Measurements from ENCODE around the gene FAM120A.

The FAM120A gene

DNA sequence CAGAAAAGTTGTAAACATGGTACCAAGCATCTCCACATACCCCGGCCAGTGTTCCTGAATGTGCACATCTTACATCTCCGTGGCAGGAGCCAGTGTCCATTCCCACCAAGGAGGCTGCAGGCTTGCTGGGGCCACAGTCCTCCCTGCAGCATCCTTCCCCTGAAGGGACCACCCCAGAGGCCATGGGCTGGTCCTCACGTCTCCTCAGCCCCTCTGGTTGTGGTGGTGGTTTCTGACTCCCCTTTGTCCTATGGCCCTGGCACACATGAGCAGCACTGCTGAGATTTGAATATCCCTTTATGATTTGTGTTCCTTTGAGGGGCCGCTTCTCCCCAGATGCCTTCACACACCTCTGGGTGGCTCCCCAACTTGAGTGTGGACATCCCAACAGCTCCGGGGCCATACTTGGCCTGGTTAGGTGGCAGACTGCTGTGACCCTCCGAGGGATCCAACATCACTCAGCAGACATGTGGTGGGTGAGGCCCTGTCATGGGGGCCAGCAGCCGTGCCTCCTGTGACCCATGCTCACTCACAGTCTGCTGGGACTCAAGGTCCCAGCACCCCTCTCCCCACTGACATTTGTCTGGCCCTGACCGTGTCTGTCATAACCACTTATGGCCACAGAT is 139.2 kb downstream of the FAM120A start:
- Histone ChIP-seq H3K4ac (ENCODE audit: low read length) (no peak overlapping the region), H2AK5ac (ENCODE audit: low read depth, low read length) (no peak overlapping the region), H3K14ac (ENCODE audit: low read length) (no peak overlapping the region), H4K91ac (ENCODE audit: low read depth, low read length, poor library complexity) (no peak overlapping the region), H3K18ac (ENCODE audit: low read length) (no peak overlapping the region), H3K27me3 (ENCODE audit: control insufficient read depth in 3 of 3, insufficient read depth in 3 of 3, low read depth in 1 of 3, low read length in 3 of 3) (no peaks in the 10 kb centered on the region), H3K23ac (ENCODE audit: low read depth, low read length, poor library complexity) (no peak overlapping the region), H3K4me3 (ENCODE audit: low read length in 2 of 2) (no peak overlapping the region), H2BK15ac (ENCODE audit: low read length) (no peak overlapping the region), H3K4me1 (ENCODE audit: control insufficient read depth in 2 of 2, insufficient read depth in 1 of 2, low read depth in 1 of 2, low read length in 2 of 2) (peaks cover 14 to 23% of the 10 kb centered on the region in 2 donors), H3K27ac (replicated peaks; ENCODE audit: low read length) (no peak overlapping the region), H3K4me2 (ENCODE audit: insufficient read depth, low read length, poor library complexity, severe bottlenecking) (no peak overlapping the region), H3K36me3 (replicated peaks in 1 of 2; ENCODE audit: control insufficient read depth in 2 of 2, insufficient read depth in 2 of 2, low read length in 2 of 2) (peaks cover 0 to 3% of the 10 kb centered on the region in 2 donors), H3K9me3 (replicated peaks in 1 of 2; ENCODE audit: control insufficient read depth in 2 of 2, insufficient read depth in 1 of 2, low read depth in 1 of 2, low read length in 2 of 2) (peaks cover 1 to 2% of the 10 kb centered on the region in 2 donors), H2BK120ac (ENCODE audit: low read depth, low read length) (no peak overlapping the region), H2BK12ac (ENCODE audit: low read length) (no peak overlapping the region), H3K9ac (ENCODE audit: low read depth, low read length, poor library complexity) (peak overlapping the region; percentile 38), H3K79me1 (ENCODE audit: low read depth, low read length) (peaks cover 13% of the 10 kb centered on the region), H2AFZ (ENCODE audit: low read length) (no peak overlapping the region), H2BK5ac (ENCODE audit: low read length) (no peak overlapping the region), H4K8ac (ENCODE audit: low read depth, low read length) (no peak overlapping the region)
- no CpG with 5 or more reads among the region's 8 CpGs for WGBS, 2 donors (ENCODE audit: extremely low coverage in 2 of 2, insufficient read length in 2 of 2, insufficient replicate concordance in 1 of 2)
- no peak for DNase-seq (ENCODE audit: low spot score)

DNA sequence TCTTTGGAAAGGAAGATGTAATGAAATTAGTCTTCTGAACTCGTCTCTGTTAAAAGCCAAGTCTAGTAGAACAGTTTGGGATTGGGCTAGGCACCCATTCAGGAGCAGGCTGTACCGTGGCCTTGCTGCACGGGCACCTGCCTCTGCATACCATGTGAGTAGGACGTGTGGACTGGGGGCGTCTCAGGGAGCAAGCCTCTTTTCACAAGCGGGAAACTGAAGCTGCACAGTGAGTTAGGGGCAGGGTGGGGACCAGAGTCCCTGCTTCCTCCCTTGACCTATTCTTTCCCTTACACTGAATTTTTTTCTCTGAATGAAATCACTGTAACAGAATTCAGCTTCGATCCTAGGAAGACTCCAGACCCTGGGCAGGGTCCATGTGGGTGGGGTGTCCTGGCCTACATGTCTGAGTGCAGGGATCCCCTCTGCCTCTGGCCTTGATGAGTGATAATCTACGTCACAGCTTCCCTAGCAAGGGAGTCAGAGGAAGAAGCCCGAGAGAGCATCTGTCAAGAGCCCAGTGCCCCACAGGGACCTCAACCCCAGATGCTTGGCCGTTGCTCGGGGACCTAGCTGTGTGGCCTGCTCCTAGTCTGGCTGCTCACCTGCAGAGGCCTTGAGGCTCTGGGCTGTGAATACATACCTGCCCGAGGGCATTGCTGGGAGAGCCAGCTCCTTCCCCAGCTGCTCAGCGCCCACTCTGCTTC is 140.0 kb downstream of the FAM120A start:
- peaks cover 0 to 3% of the 10 kb centered on the region in 2 donors for H3K36me3 ChIP-seq (replicated peaks in 1 of 2; ENCODE audit: control insufficient read depth in 2 of 2, insufficient read depth in 2 of 2, low read length in 2 of 2)
- H4K91ac ChIP-seq (ENCODE audit: low read depth, low read length, poor library complexity), result no peak overlapping the region
- no peak overlapping the region for H2BK5ac ChIP-seq (ENCODE audit: low read length)
- H3K9ac ChIP-seq (ENCODE audit: low read depth, low read length, poor library complexity), result no peak overlapping the region
- H2BK15ac ChIP-seq (ENCODE audit: low read length), result no peak overlapping the region
- peaks cover 13% of the 10 kb centered on the region for H3K79me1 ChIP-seq (ENCODE audit: low read depth, low read length)
- no peak overlapping the region for H3K4me3 ChIP-seq (ENCODE audit: low read length in 2 of 2)
- H3K18ac ChIP-seq (ENCODE audit: low read length), result no peak overlapping the region
- H3K23ac ChIP-seq (ENCODE audit: low read depth, low read length, poor library complexity), result no peak overlapping the region
- H3K4me2 ChIP-seq (ENCODE audit: insufficient read depth, low read length, poor library complexity, severe bottlenecking), result no peak overlapping the region
- no peak overlapping the region for H2AK5ac ChIP-seq (ENCODE audit: low read depth, low read length)
- DNase-seq (ENCODE audit: low spot score), result no peak
- no peak overlapping the region for H2AFZ ChIP-seq (ENCODE audit: low read length)
- H3K9me3 ChIP-seq (replicated peaks in 1 of 2; ENCODE audit: control insufficient read depth in 2 of 2, insufficient read depth in 1 of 2, low read depth in 1 of 2, low read length in 2 of 2), result peaks cover 0 to 2% of the 10 kb centered on the region in 2 donors
- no peak overlapping the region for H3K4ac ChIP-seq (ENCODE audit: low read length)
- H3K27ac ChIP-seq (replicated peaks; ENCODE audit: low read length), result no peak overlapping the region
- H3K14ac ChIP-seq (ENCODE audit: low read length), result no peak overlapping the region
- no peak overlapping the region for H2BK12ac ChIP-seq (ENCODE audit: low read length)
- no peaks in the 10 kb centered on the region for H3K27me3 ChIP-seq (ENCODE audit: control insufficient read depth in 3 of 3, insufficient read depth in 3 of 3, low read depth in 1 of 3, low read length in 3 of 3)
- H3K4me1 ChIP-seq (ENCODE audit: control insufficient read depth in 2 of 2, insufficient read depth in 1 of 2, low read depth in 1 of 2, low read length in 2 of 2), result peaks cover 14 to 23% of the 10 kb centered on the region in 2 donors
- no CpG with 5 or more reads among the region's 13 CpGs for WGBS, 2 donors (ENCODE audit: extremely low coverage in 2 of 2, insufficient read length in 2 of 2, insufficient replicate concordance in 1 of 2)
- H4K8ac ChIP-seq (ENCODE audit: low read depth, low read length), result no peak overlapping the region
- no peak overlapping the region for H2BK120ac ChIP-seq (ENCODE audit: low read depth, low read length)

DNA sequence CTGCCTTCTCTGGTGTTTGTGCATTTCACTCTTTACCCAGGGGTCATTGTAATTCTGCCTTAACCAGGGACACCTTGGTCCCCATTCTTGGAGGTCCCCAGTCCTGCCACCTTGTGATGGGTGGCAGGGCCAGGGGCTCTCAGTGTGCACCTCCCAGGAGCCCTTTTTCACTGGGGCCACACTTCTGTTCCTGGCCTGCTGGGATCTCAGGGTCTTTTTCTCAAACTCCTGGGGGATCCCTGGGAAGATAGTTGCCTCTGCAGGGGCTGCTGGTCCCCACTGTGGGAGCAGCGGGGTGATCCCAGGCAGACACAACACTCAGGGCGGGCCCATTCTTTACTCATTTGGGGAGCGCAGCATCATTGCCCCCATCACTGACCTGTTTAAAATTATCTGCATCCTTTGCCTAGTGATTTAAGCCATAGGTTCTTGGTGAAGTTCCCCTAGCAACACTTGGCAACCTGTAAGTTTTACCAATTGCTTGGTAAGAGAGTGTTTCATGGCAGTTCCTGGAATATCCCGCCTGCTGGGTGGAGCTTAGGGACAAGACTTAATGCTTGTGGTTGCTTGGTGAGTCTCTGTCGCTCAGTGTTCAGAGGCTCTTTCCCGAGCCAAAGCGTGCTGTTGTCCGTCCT is 140.6 kb downstream of the FAM120A start:
- Histone ChIP-seq H2BK5ac (ENCODE audit: low read length) (no peak overlapping the region), H3K79me1 (ENCODE audit: low read depth, low read length) (peaks cover 14% of the 10 kb centered on the region), H3K4ac (ENCODE audit: low read length) (no peak overlapping the region), H3K23ac (ENCODE audit: low read depth, low read length, poor library complexity) (no peak overlapping the region), H3K9me3 (replicated peaks in 1 of 2; ENCODE audit: control insufficient read depth in 2 of 2, insufficient read depth in 1 of 2, low read depth in 1 of 2, low read length in 2 of 2) (peaks cover 0 to 2% of the 10 kb centered on the region in 2 donors), H2BK15ac (ENCODE audit: low read length) (no peak overlapping the region), H3K9ac (ENCODE audit: low read depth, low read length, poor library complexity) (no peak overlapping the region), H4K8ac (ENCODE audit: low read depth, low read length) (no peak overlapping the region), H2BK120ac (ENCODE audit: low read depth, low read length) (no peak overlapping the region), H4K91ac (ENCODE audit: low read depth, low read length, poor library complexity) (no peak overlapping the region), H2BK12ac (ENCODE audit: low read length) (no peak overlapping the region), H2AFZ (ENCODE audit: low read length) (no peak overlapping the region), H3K36me3 (replicated peaks in 1 of 2; ENCODE audit: control insufficient read depth in 2 of 2, insufficient read depth in 2 of 2, low read length in 2 of 2) (peaks cover 0 to 3% of the 10 kb centered on the region in 2 donors), H3K27ac (replicated peaks; ENCODE audit: low read length) (no peak overlapping the region), H3K4me1 (ENCODE audit: control insufficient read depth in 2 of 2, insufficient read depth in 1 of 2, low read depth in 1 of 2, low read length in 2 of 2) (peaks cover 14 to 23% of the 10 kb centered on the region in 2 donors), H3K4me3 (ENCODE audit: low read length in 2 of 2) (no peak overlapping the region), H3K4me2 (ENCODE audit: insufficient read depth, low read length, poor library complexity, severe bottlenecking) (no peak overlapping the region), H3K18ac (ENCODE audit: low read length) (no peak overlapping the region), H3K27me3 (ENCODE audit: control insufficient read depth in 3 of 3, insufficient read depth in 3 of 3, low read depth in 1 of 3, low read length in 3 of 3) (no peaks in the 10 kb centered on the region), H2AK5ac (ENCODE audit: low read depth, low read length) (no peak overlapping the region), H3K14ac (ENCODE audit: low read length) (no peak overlapping the region)
- DNase-seq (ENCODE audit: low spot score), result no peak
- no CpG with 5 or more reads among the region's 8 CpGs for WGBS, 2 donors (ENCODE audit: extremely low coverage in 2 of 2, insufficient read length in 2 of 2, insufficient replicate concordance in 1 of 2)

DNA sequence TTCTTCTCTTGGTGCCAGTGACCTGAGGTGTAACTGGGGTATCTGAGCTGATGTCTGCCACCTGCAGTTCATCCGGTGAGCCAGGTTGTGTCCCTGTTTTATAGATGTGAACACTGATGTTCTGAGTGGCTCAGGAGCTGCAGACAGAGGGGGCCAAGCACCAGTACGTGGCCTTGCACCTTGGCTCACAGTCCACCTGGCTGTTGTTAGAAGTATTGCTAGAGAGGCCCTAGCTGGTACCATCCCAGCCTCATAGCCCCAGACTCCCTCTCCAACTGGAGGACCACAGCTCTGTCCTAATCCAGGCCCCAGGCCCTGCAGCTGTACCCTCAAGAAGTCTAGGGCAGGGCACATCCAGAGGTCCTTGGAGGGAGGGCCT is 141.1 kb downstream of the FAM120A start:
- Histone ChIP-seq H3K27ac (replicated peaks; ENCODE audit: low read length) (no peak overlapping the region), H4K8ac (ENCODE audit: low read depth, low read length) (no peak overlapping the region), H4K91ac (ENCODE audit: low read depth, low read length, poor library complexity) (no peak overlapping the region), H2BK15ac (ENCODE audit: low read length) (no peak overlapping the region), H3K9me3 (replicated peaks in 1 of 2; ENCODE audit: control insufficient read depth in 2 of 2, insufficient read depth in 1 of 2, low read depth in 1 of 2, low read length in 2 of 2) (peaks cover 0 to 2% of the 10 kb centered on the region in 2 donors), H3K36me3 (replicated peaks in 1 of 2; ENCODE audit: control insufficient read depth in 2 of 2, insufficient read depth in 2 of 2, low read length in 2 of 2) (peaks cover 0 to 3% of the 10 kb centered on the region in 2 donors), H2BK5ac (ENCODE audit: low read length) (no peak overlapping the region), H3K27me3 (ENCODE audit: control insufficient read depth in 3 of 3, insufficient read depth in 3 of 3, low read depth in 1 of 3, low read length in 3 of 3) (no peaks in the 10 kb centered on the region), H2AK5ac (ENCODE audit: low read depth, low read length) (no peak overlapping the region), H3K23ac (ENCODE audit: low read depth, low read length, poor library complexity) (no peak overlapping the region), H3K4me2 (ENCODE audit: insufficient read depth, low read length, poor library complexity, severe bottlenecking) (no peak overlapping the region), H3K79me1 (ENCODE audit: low read depth, low read length) (peaks cover 15% of the 10 kb centered on the region), H2AFZ (ENCODE audit: low read length) (no peak overlapping the region), H3K9ac (ENCODE audit: low read depth, low read length, poor library complexity) (no peak overlapping the region), H3K4me3 (ENCODE audit: low read length in 2 of 2) (no peak overlapping the region), H2BK120ac (ENCODE audit: low read depth, low read length) (no peak overlapping the region), H3K18ac (ENCODE audit: low read length) (peak overlapping the region; percentile 11), H2BK12ac (ENCODE audit: low read length) (no peak overlapping the region), H3K14ac (ENCODE audit: low read length) (no peak overlapping the region), H3K4ac (ENCODE audit: low read length) (no peak overlapping the region), H3K4me1 (ENCODE audit: control insufficient read depth in 2 of 2, insufficient read depth in 1 of 2, low read depth in 1 of 2, low read length in 2 of 2) (peaks cover 12 to 23% of the 10 kb centered on the region in 2 donors)
- WGBS, 2 donors (ENCODE audit: extremely low coverage in 2 of 2, insufficient read length in 2 of 2, insufficient replicate concordance in 1 of 2), result no CpG with 5 or more reads among the region's 2 CpGs
- no peak for DNase-seq (ENCODE audit: low spot score)

All from neuronal stem cell (in vitro differentiated cells).